Measurements from ENCODE around the gene RNU6-7. TPM values are rescaled to one million over a fixed set of nuclear protein-coding genes. Genes with fewer than 3 reads are reported as not detected.

Gene RNU6-7
- total RNA-seq, 2 experiments from 2014 or later = not detected

GRCh38 chr14:32225378-32225920, 23.6 kb downstream of the RNU6-7 start:
- H3K4me1 Mint-ChIP-seq (ENCODE audit: low read depth) = no peaks in the 10 kb centered on the region
- H3K9me3 Mint-ChIP-seq = no peaks in the 10 kb centered on the region
- H3K36me3 Mint-ChIP-seq (ENCODE audit: low read depth) = no peaks in the 10 kb centered on the region
- DNase-seq = no peak
- H3K27me3 Mint-ChIP-seq = peaks cover 2% of the 10 kb centered on the region
- POLR2A ChIA-PET = interaction anchor here (1.0 kb wide), 1 partner anchor 149 kb away, joined by 3 read pairs; the partner anchor contains the start of gene ARHGAP5
- no peak overlapping the region for H3K4me3 Mint-ChIP-seq
- H3K27ac Mint-ChIP-seq = no peak overlapping the region
- no peak for ATAC-seq
- no peak for TF ChIP-seq CTCF (IDR thresholded peaks at IDR 0.05)
- intact Hi-C loops (cut with micrococcal nuclease) = no loop called here
- CTCF ChIA-PET = interaction anchor here (1.3 to 2.2 kb wide), 5 partner anchors 20 to 155 kb away, joined by 3 to 7 read pairs (median 7); no protein-coding TSS in a partner anchor

GRCh38 chr14:32226056-32226455, 24.2 kb downstream of the RNU6-7 start:
- TF ChIP-seq CTCF (IDR thresholded peaks at IDR 0.05) = no peak
- H3K4me1 Mint-ChIP-seq (ENCODE audit: low read depth) = no peaks in the 10 kb centered on the region
- no peak overlapping the region for H3K27ac Mint-ChIP-seq
- intact Hi-C loops (cut with micrococcal nuclease) = no loop called here
- no peaks in the 10 kb centered on the region for H3K36me3 Mint-ChIP-seq (ENCODE audit: low read depth)
- ChIA-PET CTCF (interaction anchor here (2.1 kb wide), 1 partner anchor 28 kb away, joined by 7 read pairs; no protein-coding TSS in a partner anchor), POLR2A (interaction anchor here (1.0 kb wide), 1 partner anchor 149 kb away, joined by 3 read pairs; the partner anchor contains the start of gene ARHGAP5)
- no peak overlapping the region for H3K4me3 Mint-ChIP-seq
- no peak for ATAC-seq
- H3K27me3 Mint-ChIP-seq = no peaks in the 10 kb centered on the region
- DNase-seq = no peak
- H3K9me3 Mint-ChIP-seq = no peaks in the 10 kb centered on the region

- no peaks in the 10 kb centered on the region for H3K9me3 Mint-ChIP-seq
Observed at GRCh38 chr14:32230181-32230580, 28.3 kb downstream of the RNU6-7 start.

GRCh38 chr14:32230695-32231280, 28.9 kb downstream of the RNU6-7 start:
- Mint-ChIP-seq H3K27me3 (no peaks in the 10 kb centered on the region), H3K4me1 (ENCODE audit: low read depth) (peaks cover 6% of the 10 kb centered on the region), H3K36me3 (ENCODE audit: low read depth) (no peaks in the 10 kb centered on the region), H3K4me3 (no peak overlapping the region), H3K9me3 (no peaks in the 10 kb centered on the region), H3K27ac (no peak overlapping the region)
- ChIA-PET POLR2A (interaction anchor here (0.7 to 0.8 kb wide), 2 partner anchors 11 to 17 kb away, joined by 3 to 4 read pairs; no protein-coding TSS in a partner anchor), CTCF (interaction anchor here (1.4 kb wide), 1 partner anchor 11 kb away, joined by 4 read pairs; no protein-coding TSS in a partner anchor)
- intact Hi-C loops (cut with micrococcal nuclease) = no loop called here
- TF ChIP-seq CTCF (IDR thresholded peaks at IDR 0.05) = no peak
- DNase-seq (no peak), ATAC-seq (no peak)

More at GRCh38 chr14:32230181-32230580, 28.3 kb downstream of the RNU6-7 start:
- ChIA-PET POLR2A (no interaction called here), CTCF (interaction anchor here (1.4 kb wide), 1 partner anchor 11 kb away, joined by 4 read pairs; no protein-coding TSS in a partner anchor)
- no peaks in the 10 kb centered on the region for H3K36me3 Mint-ChIP-seq (ENCODE audit: low read depth)
- H3K4me3 Mint-ChIP-seq = no peak overlapping the region
- H3K27ac Mint-ChIP-seq = no peak overlapping the region
- ATAC-seq = no peak
- no peak for DNase-seq
- H3K27me3 Mint-ChIP-seq = no peaks in the 10 kb centered on the region
- TF ChIP-seq CTCF (IDR thresholded peaks at IDR 0.05) = no peak
- H3K4me1 Mint-ChIP-seq (ENCODE audit: low read depth) = peaks cover 6% of the 10 kb centered on the region
- intact Hi-C loops (cut with micrococcal nuclease) = no loop called here

- DNase-seq (no peak), ATAC-seq (no peak)
- no peak for TF ChIP-seq CTCF (IDR thresholded peaks at IDR 0.05)
- Mint-ChIP-seq H3K27ac (no peak overlapping the region), H3K4me1 (ENCODE audit: low read depth) (peaks cover 6% of the 10 kb centered on the region), H3K9me3 (no peaks in the 10 kb centered on the region), H3K4me3 (no peak overlapping the region), H3K27me3 (no peaks in the 10 kb centered on the region), H3K36me3 (ENCODE audit: low read depth) (no peaks in the 10 kb centered on the region)
- ChIA-PET POLR2A (interaction anchor here (0.9 kb wide), 1 partner anchor 132 kb away, joined by 3 read pairs; no protein-coding TSS in a partner anchor), CTCF (interaction anchor here (1.5 kb wide), 1 partner anchor 306 kb away, joined by 3 read pairs; no protein-coding TSS in a partner anchor)
- intact Hi-C loops (cut with micrococcal nuclease) = no loop called here
Observed at GRCh38 chr14:32232481-32232880, 30.6 kb downstream of the RNU6-7 start.
